HG03135 (cell line): ENCODE measurements around the gene ADAMTS5.

Experiments used
- ATAC-seq: cut with Tn5 transposase; IDR thresholded peaks from one replicate; pipeline ENCODE4 v1.9.1; 2021; ENCODE audit warnings: mild to moderate bottlenecking, moderate library complexity; ENCODE audit not compliant: unreplicated experiment

ADAMTS5 gene

DNA sequence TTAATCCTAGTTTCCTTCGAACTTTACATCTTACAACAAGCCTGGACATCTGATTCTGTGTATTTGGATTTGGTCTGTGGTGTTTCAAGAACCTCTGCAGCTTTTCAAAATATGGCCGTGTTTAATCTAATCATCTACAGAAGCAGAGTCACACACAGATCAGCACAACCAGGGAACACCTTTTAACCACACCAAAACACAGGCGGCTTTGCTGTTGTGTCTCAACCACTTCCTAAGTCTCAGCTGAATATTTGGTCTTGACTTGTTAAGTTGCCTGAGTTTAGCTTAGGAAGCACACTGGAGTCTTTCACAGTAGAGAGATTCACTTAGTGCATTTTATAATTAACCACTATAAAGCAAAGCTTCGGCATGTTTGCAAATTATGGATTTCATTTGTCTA is 17.1 kb downstream of the ADAMTS5 start:
- no peak for ATAC-seq

- ATAC-seq, result no peak
These were observed 18.7 kb downstream of the ADAMTS5 start for GRCh38 chr21:26948194-26948593.

- ATAC-seq, result no peak
These were observed 20.0 kb downstream of the ADAMTS5 start for GRCh38 chr21:26946744-26947446.

DNA sequence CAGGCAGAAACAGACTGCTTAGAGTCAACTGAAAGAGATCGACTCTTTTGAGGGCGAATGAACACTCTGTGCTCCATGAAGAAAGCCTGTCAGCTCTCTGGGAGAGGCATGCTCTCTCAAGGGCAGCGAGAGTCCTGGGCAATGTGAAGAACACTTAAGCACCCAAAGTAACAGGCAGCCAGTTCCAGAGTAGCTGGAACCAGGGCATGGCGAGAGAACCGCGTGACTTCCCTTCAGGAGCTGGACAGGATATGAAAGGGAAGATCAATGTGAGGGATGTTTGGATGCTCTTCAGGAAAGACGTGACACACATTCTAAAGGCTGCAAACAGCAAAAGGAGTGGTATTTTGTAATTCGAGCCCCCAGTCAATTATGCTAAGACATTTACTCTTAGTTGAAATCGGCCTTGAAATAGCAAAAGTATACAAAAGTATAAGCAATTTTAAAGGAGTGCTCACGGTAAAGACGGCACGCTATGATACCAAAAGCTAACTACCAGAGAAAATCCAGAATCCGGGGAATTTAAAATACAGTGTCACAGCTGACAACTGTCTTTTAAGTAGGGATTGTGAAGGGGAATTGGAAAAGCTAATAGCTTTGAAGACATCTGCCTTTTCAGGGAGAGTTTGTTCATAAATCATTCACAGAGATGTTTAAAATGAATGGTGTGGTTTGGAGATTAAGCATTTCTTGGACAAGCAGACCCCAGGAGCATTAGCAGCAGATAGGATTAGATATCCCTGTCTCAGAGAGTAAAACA is 20.8 kb downstream of the ADAMTS5 start:
- ATAC-seq, result no peak

GRCh38 chr21:26943921-26944320 is 23.0 kb downstream of the ADAMTS5 start:
- ATAC-seq, result no peak

- ATAC-seq, result no peak
These were observed 25.5 kb downstream of the ADAMTS5 start for GRCh38 chr21:26941421-26941820.

DNA sequence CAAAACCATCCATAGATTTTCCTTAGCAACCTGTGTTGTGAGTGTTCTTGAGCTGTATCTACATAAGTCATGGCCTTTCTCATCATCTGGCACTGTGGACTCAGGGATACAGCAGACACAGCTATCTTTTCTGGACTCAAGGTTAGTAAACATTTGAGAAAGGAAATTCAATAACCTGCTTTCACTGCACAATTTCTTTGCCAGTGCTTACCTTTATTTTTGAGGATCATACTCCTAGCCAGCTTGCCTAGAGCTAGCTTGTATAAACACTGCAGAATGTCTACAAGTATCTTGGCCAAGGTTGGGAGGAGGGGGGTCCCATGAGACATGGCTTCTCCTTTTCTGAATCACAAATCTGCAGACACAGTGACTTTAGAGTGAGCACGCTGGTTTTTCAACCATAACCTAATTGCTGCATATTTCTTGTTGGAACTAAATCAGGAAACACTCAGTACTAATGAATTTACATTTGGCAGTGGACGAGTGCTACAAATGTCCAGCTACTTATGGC is 27.2 kb downstream of the ADAMTS5 start:
- ATAC-seq, result no peak

GRCh38 chr21:26936641-26937040 is 30.2 kb downstream of the ADAMTS5 start:
- ATAC-seq, result no peak

- no peak for ATAC-seq
These were observed 30.9 kb downstream of the ADAMTS5 start for GRCh38 chr21:26935977-26936376.

- ATAC-seq, result no peak
These were observed 32.5 kb downstream of the ADAMTS5 start for GRCh38 chr21:26934383-26934782.

- no peak for ATAC-seq
These were observed 33.4 kb downstream of the ADAMTS5 start for GRCh38 chr21:26933448-26933847.

DNA sequence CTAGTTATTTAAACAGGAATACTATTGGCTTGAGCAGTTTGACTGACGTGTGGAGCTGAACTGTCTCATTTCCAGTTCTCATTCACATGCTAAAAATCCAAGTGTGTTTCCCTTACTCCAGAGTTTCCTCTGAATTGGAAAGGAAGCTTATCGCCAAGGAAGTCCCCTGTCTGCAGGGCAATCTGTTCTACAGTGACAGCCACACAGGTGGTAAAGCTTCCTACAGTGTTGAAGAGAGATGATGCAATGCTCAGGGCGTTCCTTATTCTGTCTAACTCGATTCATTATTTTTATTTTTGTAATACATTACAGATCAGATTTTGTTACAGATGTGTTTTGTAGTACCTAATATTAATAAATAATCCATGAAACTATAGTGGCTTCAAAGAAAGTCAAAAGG is 41.3 kb downstream of the ADAMTS5 start:
- ATAC-seq, result no peak

DNA sequence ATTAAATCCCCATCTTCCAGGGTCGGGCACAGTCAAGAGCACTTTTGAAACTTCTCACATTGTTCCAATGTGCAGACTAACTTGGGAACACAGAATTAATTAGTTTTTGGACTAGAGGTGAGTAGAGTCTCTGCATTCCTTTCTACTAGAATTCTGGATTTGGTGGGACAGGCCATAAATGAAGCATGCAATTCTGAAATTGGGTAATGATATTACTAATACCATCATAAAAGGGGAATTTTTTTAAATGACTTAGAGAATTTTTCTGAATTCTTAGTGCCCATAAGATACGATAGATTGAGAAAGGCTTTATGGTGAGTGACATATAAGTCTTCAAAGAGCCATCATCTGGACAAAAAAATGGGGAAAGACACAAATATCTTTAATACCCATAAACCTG is 41.8 kb downstream of the ADAMTS5 start:
- ATAC-seq, result no peak

DNA sequence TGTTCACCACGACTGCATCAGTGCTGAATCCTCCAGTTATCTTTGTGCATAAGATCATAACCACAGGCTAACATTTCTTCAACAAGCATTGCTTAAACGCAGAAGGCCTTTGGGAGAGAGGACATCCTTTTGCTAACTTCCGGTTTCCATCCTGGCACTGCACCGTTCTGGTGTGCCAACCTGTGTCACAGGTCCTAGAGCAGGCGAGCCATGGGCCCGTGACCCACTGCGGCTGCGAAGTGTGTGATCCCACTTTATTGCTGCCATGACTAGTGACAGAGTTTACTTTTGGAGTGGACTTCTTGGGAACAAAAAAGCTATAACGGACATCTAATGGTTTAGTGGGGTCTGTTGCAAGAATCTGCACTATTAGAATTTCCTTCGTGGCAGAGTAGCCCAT is 42.9 kb downstream of the ADAMTS5 start:
- no peak for ATAC-seq

DNA sequence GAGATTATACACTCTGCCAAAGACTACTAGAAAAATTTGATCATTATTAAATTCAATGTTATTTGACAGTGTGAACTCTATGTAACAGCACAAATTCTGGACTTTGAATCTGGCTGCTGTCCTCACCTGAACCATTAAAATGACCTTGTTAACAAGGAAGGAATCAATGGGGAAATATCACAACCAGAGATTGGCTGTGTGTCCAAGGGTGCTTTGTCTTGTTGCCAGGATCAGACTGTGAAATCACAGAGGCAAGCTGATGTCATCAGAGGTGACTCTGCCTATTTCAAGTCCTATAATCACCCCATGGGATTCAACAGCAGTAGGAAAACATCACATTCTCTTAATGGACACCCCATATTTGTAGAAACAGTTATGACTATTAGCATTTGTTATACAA is 46.8 kb downstream of the ADAMTS5 start:
- ATAC-seq, result no peak

GRCh38 chr21:26918323-26919079 is 48.4 kb downstream of the ADAMTS5 start:
- ATAC-seq, result no peak

GRCh38 chr21:26916799-26917198 is 50.1 kb downstream of the ADAMTS5 start:
- ATAC-seq, result no peak

DNA sequence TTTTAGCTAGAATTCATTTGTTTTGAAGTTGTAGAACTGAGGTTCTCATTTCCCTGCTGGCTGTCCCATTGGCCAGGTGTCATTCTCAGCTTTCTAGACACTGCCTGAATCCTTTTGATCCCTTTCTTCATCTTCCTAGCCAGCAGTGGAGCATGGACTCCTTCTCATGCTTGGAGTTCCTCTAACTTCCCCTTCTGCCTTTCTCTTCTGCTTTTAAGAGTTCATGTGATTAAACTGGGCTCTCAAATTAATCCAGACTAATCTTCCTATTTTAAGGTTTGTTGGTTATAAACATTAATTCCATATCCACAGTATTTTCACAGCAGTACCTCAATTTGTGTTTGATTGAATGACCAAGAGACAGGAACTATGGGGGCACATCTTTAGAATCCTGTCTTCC is 52.3 kb downstream of the ADAMTS5 start:
- no peak for ATAC-seq

DNA sequence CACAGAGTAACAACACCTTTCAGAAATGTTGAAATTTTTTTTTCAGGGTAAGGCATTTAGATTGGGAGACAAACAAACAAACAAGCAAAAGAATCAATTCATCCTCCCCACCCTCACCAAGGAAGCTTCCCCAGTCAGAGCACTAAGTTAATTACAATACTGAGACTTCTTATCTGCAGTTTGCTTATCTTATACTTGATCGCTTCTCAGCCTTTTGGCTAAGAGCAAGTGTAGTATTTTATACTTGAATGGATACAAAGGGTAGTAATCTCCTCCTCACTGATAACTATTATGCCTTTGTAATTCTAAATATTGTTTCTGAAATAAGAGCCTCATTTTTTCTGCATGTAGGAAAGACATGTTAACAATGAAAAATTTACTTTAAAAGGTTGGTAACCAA is 54.4 kb downstream of the ADAMTS5 start:
- ATAC-seq, result no peak

DNA sequence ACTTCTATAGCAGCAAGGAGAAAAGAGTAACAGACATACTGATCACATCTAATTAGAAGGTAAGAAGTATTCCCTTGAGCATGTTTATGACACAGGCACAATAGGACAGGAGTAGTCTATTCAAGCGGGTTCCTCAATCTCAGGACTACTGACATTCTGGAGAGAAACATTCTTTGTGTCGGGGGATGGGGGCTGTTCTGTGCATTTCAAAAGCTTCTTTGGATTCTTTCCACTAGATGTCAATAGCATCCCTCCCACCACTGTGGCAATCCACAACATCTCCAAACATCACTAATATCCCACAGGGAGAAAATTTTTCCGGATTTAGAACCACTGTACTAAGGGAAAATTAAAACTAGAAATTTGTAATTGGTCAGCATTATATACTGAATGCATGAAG is 56.9 kb downstream of the ADAMTS5 start:
- ATAC-seq, result no peak

GRCh38 chr21:26900980-26901379 is 65.9 kb downstream of the ADAMTS5 start:
- ATAC-seq, result no peak

DNA sequence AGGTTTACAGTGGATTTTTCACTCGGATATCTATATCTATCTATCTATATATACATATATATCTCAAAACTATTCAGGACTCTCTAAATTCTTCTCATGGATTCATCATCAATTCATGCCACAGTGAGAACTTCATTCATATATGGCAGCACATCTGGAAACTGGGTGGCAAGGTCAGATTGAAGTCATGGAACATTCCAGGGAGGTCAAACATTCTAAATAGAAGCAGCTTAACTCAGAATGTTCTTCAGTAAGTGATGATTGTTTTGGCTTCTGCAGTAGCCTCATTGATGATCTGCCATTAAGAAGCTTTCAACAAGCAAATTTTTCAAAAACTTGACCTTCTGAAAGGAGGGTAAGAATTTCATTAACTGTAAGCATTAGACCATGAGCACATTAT is 74.7 kb downstream of the ADAMTS5 start:
- no peak for ATAC-seq
